Measurements from ENCODE around the gene ILF2.
"Not testable (repeated sequence)": the region's sequence is repeated elsewhere in the genome, so short reads cannot be mapped to it uniquely, and the experiment has no call there.

The ILF2 gene

DNA sequence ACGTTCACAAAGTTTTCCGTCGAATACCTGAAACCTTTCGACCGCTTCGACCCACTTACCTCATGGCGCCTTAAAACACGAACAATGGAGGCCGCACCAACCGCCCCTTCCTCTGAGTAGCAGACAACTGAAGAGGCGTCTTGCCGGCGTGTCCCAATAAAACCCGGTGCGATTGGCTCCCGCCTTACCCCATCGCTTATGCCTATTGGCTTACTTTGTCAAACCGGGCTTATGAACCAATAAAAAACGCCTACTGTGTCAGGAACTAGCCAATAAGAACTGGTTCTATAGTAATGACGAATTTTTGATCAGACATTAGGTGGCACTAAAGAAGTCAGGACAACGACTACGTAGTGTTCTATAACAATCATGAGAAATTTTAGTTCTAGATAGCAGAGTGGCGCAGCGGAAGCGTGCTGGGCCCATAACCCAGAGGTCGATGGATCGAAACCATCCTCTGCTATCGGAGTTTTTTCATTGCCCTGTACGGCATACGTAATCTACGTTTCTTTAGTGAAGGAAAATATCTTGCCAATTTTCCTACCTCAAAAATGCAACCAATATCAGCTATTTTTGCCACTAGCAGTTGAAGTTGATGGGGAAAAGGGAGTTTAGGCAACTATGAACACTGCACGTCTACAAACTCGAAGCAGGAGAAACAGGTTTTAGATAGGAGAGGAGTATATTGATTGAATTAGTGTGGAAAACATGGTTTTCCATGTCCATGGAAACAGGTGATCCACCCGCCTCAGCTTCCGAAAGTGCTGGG is at the start of gene ILF2:
Gene ILF2 (minus strand): TSS at position 135 of the 769 bp plus-strand sequence. CDS start 71 bp downstream, at position 64.
- peak; percentile 98 for DNase-seq (ENCODE audit: low spot score)

DNA sequence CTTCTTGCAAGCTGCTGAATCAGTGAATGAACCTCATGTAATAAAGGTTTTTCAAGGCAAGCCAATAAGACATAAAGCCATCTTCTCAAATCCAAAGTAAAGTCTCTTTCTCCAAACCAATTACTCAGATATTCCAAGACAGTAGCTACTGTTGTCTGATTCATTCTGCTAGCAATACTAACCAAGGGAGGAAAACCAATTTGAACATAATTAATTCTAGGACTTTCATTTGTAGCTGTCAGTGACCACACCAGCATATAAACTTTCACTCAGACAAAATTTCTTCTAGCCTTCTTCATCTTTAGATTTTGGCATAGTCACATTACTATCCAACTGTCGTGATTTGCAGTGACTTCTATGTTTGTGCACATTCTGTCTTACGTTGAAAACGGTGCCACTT is 46.5 kb upstream of the ILF2 start:
- DNase-seq (ENCODE audit: low spot score): no peak

DNA sequence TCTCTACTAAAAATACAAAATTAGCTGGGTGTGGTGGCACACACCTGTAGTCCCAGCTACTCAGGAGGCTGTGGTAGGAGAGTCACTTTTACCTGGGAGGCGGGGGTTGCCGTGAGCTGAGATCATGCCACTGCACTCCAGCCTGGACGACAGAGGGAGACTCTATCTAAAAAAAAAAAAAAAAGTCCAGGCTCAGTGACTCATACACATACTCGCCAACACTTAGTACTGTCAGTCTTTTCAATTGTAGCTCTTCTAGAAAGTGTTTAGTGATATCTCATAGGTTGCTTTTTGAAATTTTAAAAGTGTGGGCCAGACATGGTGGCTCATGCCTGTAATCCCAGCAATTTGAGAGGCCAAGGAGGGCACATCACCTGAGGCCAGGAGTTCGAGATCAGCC is 45.4 kb upstream of the ILF2 start:
- DNase-seq (ENCODE audit: low spot score): not testable (repeated sequence)

DNA sequence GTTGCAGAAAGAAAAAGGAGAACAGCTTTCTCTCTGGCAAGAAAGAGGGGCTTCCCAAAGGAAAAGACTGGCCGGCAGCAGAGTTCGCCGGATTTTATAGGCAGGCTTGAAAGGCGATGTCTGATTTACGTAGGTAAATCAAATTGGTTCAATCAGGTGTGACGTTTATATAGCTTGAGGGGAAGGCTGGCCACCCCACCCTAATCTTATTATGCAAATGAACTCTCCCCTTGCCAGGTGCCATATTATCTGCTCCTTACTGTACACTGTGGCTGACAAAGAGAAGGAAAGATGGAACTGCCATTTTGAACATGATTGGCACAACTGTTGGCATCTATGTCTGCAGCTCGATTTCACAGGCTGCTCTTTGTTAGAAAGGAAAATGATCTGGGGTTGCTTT is 40.2 kb upstream of the ILF2 start:
- no peak for DNase-seq (ENCODE audit: low spot score)

DNA sequence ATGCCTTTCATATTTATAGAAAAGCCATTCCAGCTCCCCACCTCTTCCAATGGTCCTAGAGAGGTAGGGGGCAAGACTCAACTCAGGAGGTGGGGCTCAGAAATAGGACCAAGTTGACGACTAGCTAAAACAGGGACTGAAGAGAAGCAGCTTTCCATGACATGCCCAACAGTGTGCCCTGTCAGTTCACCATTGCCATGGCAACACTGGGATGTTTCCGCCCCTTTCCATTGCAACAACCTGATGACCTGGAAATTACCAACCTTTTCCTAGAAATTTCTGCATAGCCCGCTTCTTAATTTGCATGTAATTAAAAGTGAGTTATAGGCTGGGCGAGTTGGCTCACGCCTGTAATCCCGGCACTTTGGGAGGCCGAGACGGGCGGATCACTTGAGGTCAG is 34.7 kb upstream of the ILF2 start:
- DNase-seq (ENCODE audit: low spot score): no peak

DNA sequence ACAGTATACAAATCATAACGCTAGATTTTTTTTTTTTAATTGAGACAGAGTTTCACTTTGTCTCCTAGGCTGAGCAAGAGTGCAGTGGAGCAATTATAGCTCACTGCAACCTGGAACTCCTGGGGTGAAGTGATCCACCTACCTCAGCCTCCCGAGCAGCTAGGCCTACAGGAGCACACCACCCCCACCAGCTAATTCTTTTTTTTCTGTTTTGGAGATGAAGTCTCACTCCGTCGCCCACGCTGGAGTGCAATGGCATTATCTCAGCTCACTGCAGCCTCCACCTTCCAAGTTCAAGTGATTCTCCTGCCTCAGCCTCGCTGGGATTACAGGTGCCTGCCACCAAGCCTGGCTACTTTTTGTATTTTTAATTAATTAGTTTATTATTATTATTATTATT is 29.0 kb upstream of the ILF2 start:
- DNase-seq (ENCODE audit: low spot score): no peak

DNA sequence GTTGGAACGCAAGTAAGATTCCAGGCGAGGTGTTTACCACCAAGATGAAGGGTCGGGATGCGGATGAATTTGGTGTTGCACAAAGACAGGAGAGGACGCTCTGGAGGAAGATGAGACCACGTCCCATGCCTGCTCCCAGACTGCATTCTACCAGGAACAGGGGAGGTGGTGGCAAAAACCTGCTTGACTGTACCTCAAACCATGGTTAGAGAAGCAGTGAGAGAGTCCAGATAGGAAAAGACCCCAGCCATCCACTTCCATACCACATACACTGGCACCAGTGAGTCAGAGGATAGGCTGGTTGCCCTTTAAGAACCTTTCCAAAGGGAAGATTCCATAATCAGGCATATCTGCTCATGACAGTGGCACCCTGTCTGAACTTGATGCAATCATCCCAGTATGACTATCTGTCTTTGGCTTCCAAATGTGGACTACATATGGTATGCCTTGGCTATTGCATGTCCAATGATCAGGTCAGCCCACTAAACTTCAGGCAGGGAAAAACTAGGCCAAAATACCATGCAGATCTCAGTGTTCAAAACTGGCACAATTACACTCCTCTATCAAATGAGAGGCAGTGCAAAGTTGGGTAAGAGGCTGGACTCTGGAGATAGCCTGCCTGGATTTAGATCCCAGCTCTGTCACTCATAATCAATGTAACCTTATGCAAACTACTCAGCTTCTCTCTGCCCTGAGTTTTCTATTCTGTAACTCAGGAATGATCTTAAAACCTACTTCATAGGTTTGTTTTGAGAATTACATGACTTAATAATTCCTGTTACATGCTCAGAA is 28.3 kb upstream of the ILF2 start:
- no peak for DNase-seq (ENCODE audit: low spot score)

DNA sequence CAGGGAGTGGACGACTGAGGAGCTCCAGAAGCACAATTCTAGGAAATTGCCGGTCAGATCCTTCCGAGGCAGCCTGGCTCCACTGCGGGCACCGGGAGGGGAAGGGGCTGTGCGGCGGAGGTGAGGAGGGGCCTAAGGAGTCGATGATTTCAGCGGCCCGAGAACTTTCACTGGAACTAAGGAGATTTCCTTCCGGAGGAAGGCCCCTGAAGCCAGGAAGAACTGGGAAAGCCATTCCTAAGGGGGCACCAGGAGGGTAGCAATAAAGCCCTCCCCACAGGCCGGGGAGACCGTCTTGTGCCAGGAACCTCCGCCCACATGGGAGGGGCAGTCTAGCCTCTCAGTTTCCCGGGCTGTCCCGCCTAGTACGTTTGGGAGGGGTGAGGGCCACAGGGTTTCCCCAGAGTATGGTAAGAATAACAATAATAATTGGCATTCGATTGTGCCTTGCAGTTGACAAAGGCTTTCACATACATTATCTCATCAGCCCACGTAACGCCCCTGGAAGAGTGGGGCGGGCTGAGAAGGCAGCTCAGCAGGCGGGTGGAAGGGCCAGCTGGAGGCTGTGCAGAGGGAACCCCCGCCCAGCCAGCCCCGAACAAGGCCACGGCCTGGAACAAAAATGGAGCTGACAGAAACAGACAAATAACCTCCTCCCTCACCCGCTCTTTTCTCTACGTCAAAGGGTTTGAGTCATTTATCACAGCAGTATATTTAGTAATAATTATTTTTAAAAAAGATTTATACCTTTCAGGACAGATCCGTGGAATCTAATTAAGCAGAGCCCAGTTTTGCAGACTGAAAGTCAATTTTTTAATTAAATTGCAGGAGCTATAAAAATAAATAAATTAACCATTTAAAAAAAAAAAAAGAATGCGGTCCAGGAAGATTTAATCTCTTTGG is 27.5 kb upstream of the ILF2 start:
- DNase-seq (ENCODE audit: low spot score): no peak

DNA sequence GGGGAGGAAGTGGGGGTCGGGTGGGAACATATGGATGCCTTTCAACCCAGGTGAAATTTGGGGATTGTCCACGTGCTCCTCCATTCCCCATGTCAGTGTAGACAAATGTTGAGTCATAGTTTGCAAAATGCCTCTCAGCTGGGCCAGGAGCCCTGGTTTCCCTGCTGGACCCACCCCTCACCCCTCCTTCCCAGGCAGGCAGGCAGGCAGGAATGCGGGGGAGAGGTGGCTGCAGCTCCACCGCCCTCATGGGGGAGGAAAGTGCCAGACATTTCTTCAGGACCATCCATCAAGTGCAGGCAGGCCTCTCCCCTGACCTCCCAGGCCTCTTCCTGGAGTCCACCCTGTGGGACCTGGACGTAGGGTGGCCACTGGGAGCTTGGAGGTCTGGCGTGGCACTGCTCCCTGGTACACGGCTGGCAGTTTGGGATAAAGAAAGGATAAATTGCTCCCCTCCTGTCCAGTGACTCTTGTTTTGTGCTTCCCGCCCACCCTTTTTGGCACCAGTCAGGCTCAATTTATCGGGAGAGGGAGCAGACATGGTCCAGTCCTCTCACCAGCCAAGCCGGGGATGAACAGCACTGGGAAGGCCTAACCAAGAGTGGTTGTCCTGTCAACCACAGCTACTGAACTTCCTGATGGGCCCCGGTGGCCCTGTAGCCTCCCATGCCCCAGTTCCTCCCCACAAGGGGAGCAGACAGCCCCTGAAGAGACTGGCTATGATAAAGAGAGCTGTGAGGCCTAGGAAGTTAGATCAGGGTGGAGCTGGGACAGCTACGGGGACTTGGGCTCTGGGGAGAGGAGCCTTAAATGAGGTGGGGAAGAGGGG is 26.6 kb upstream of the ILF2 start:
- DNase-seq (ENCODE audit: low spot score): no peak

DNA sequence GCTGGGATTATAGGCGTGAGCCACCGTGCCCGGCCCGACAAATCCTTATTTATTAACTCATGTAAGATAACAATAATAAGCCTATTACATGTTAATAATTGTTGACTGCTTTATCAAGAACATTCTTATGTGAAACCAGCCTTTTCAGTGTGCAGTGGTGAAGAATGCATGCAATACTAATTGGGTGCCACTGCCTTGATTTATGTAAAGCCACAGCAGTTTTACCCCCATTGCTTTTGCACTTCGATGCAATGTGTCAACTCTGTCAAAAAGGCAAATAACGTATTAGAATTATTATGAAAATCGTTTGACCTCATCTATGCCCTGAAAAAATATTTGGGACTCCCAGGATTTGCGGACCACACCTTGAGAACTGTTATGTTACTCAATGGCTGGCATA is 25.9 kb upstream of the ILF2 start:
- no peak for DNase-seq (ENCODE audit: low spot score)

DNA sequence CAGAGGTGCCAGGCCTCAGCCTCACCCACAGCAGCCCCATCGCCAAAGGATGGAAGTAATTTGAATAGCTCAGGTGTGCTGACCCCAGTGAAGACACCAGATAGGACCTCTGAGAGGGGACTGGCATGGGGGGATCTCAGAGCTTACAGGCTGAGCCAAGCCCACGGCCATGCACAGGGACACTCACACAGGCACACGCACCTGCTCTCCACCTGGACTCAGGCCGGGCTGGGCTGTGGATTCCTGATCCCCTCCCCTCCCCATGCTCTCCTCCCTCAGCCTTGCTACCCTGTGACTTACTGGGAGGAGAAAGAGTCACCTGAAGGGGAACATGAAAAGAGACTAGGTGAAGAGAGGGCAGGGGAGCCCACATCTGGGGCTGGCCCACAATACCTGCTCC is 22.7 kb upstream of the ILF2 start:
- DNase-seq (ENCODE audit: low spot score): no peak

DNA sequence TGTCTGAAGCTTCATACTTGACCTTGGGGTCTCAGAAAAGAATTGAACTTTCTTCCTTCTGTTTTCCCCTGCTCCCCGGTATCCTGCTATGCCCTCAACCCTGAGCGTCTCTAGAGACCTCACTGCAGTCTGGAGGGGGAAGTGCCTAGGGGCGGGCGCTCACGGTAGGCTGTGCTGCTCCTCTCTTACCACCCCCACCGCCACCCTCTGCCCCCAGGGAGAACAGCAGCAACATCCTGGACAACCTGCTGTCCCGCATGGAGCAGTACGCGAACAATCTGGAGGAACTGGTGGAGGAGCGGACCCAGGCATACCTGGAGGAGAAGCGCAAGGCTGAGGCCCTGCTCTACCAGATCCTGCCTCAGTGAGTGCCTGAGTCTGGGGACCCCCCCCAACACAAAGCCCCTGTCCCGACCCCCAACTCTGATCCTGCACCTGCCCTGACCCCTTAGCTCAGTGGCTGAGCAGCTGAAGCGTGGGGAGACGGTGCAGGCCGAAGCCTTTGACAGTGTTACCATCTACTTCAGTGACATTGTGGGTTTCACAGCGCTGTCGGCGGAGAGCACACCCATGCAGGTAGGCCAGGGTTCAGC is 18.0 kb upstream of the ILF2 start:
- DNase-seq (ENCODE audit: low spot score): no peak

DNA sequence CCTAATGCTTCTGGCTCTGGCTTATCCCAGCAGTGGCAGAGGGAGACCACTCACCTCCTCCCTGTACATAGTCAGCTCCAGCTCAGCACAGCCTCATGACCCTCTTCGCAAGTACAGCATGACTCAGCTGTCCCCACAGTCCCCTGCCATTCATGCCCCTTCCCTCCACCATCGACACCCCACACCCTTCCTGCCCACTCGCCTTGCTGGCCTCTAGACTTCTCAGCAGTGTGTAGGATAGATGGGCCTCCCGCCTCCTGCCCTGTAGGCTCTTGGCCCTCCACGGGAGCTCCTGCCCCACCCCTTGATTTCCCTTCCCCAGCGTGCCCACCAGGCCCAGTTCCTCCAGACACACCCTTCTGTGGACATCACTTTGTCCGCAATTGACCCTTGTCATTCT is 17.5 kb upstream of the ILF2 start:
- no peak for DNase-seq (ENCODE audit: low spot score)

DNA sequence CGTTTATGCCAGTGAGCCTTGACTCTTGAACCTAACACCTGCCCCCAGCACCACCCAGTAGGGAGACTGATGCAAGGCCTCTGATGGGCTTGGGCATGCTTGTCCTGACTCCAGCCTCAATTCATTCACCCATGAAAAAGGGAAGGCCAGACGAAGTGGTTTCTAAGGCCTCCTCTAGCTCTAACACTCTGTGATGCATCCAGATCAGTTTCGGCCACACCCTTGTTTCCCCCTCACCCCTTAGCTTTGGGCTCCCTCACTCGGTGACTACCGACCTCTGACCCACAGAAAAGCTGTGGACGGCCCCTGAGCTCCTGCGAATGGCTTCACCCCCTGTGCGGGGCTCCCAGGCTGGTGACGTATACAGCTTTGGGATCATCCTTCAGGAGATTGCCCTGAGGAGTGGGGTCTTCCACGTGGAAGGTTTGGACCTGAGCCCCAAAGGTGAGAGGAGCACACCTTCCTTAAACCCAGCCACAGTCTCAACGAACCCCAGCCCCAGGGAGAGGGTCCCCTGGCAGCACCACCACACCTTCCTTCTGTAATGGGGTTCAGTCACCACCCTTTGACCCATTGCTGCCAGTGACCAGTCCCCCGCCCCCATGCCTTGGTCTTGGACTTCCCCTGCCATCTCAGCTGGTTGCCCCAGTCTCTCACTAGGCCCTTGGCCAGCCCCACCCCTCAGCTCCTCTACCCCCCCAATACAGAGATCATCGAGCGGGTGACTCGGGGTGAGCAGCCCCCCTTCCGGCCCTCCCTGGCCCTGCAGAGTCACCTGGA is 16.7 kb upstream of the ILF2 start:
- DNase-seq (ENCODE audit: low spot score): no peak

DNA sequence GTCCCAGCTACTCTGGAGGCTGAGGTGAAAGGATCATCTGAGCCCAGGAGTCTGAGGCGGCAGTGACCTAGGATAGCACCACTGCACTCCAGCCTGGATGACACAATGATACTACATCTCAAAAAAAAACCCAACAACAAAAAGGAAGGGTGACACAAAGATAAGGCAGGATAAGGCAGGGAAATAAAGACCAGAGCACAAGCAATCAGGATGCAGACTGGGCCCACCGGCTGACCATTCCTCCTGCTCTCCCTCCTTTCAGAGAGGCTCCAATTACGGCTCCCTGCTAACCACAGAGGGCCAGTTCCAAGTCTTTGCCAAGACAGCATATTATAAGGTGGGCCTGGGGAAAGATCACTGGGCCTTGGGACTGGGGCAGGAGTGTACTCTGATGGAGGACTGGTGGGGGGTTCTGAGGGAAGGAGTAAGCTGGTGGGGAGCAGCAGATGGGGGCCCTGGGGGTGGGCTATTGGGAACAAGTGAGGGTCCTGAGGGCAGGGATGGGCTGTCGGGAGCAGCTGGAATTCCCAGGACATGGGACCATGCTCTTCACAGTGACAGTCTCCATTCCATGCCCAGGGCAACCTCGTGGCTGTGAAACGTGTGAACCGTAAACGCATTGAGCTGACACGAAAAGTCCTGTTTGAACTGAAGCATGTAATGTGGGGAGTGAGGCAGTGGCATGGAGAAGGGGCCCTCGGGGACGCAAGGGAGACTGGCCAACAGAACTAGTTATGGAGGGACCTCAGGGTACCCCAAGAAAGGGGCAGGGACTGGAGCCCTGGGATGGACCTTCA is 14.9 kb upstream of the ILF2 start:
- DNase-seq (ENCODE audit: low spot score): no peak

DNA sequence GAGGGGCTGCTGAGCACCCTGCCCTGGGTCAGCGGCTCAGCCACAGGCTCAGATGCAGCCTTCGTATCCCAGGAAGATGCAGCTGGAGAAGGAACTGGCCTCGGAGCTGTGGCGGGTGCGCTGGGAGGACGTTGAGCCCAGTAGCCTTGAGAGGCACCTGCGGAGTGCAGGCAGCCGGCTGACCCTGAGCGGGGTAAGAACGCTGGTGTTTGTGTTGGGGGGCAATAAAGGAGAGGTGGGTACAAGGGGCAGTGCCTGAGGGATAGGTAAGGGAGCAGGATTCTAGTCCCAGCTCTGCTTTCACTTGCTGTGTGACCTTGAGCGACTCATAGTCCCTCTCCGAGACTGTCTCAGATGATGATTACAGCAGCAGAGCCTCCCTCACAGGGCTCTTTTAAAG is 14.1 kb upstream of the ILF2 start:
- DNase-seq (ENCODE audit: low spot score): no peak

DNA sequence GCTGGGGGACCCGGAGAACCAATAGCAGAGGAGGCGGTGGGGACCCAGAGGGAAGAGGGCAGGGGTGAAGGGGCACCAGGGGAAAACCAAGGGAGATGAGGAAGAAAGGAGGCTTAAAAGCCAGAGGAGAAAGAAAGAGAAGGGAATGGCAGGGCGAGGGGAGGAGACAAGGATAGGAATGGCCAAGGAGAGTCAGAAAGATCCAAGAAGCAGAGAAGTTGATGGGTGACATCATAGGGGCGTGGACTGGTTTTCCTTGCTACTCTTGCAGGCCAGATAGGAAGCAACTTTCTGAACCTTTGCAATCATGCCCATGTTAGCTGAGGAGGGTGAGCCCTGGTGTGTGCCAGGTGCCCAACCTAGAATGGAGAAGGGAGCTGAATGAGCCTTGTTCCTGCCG is 13.1 kb upstream of the ILF2 start:
- DNase-seq (ENCODE audit: low spot score): no peak

DNA sequence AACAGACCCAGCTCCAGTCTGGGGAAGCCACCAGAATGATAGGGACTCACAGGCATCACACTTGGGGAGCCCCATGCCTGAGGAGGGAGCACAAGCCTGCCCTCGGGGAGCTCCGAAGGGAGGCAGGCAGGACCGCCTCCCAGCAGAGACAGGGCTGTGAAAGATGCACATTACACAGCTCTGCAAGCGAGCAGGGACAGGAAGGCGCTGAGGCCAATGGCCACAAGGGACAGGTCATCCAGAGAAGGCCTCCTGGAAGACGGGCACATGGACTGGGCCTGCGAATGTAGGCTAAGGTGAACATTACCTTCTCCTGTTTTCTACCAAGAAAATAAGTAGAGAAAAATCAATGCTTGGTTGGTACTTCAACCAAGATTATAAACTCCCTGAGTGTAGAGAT is 11.9 kb upstream of the ILF2 start:
- no peak for DNase-seq (ENCODE audit: low spot score)

DNA sequence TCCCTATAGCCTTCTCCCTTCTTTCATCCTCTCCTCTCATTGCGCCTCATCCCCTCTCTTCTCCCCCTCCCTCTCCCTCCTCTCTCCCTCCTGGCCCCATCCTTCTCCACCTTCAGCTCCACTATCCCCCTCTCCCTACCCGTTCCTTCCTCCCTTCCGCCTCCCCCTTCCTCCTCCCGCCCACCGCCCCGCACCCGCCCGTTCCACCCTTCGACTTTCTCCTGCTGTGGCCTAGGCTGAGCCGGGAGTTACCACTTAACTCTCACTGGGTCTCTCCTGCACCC is 9.3 kb upstream of the ILF2 start:
- no peak for DNase-seq (ENCODE audit: low spot score)
